HG02938 (cell line): ENCODE results near the gene SFSWAP.

Source experiments
- ATAC-seq: cut with Tn5 transposase; IDR thresholded peaks from one replicate; pipeline ENCODE4 v1.9.1; 2021; ENCODE audit warnings: mild to moderate bottlenecking, moderate library complexity; ENCODE audit not compliant: unreplicated experiment

Gene SFSWAP

GRCh38 chr12:131784909-131785762 is 74.2 kb downstream of the SFSWAP start:
- ATAC-seq = no peak

- ATAC-seq = no peak
Observed at GRCh38 chr12:131785763-131786330, 75.0 kb downstream of the SFSWAP start.

GRCh38 chr12:131786331-131786730 is 75.4 kb downstream of the SFSWAP start:
- ATAC-seq = no peak

GRCh38 chr12:131787143-131787660 is 76.3 kb downstream of the SFSWAP start:
- no peak for ATAC-seq

GRCh38 chr12:131788070-131788469 is 77.2 kb downstream of the SFSWAP start:
- ATAC-seq = no peak

- ATAC-seq = no peak
Observed at GRCh38 chr12:131789638-131790037, 78.7 kb downstream of the SFSWAP start.

- no peak for ATAC-seq
Observed at GRCh38 chr12:131793243-131794022, 82.5 kb downstream of the SFSWAP start.

- ATAC-seq = no peak
Observed at GRCh38 chr12:131794061-131794460, 83.2 kb downstream of the SFSWAP start.

GRCh38 chr12:131794573-131794972 is 83.7 kb downstream of the SFSWAP start:
- ATAC-seq = no peak

GRCh38 chr12:131795064-131795463 is 84.2 kb downstream of the SFSWAP start:
- no peak for ATAC-seq

GRCh38 chr12:131795690-131796410 is 85.0 kb downstream of the SFSWAP start:
- ATAC-seq = no peak

GRCh38 chr12:131796411-131796736 is 85.5 kb downstream of the SFSWAP start:
- no peak for ATAC-seq

GRCh38 chr12:131796754-131797587 is 86.1 kb downstream of the SFSWAP start:
- no peak for ATAC-seq

GRCh38 chr12:131797588-131797934 is 86.7 kb downstream of the SFSWAP start:
- ATAC-seq = no peak

- ATAC-seq = no peak
Observed at GRCh38 chr12:131799195-131799594, 88.3 kb downstream of the SFSWAP start.

- ATAC-seq = no peak
Observed at GRCh38 chr12:131799828-131800593, 89.1 kb downstream of the SFSWAP start.

GRCh38 chr12:131800594-131801135 is 89.8 kb downstream of the SFSWAP start:
- no peak for ATAC-seq

- no peak for ATAC-seq
Observed at GRCh38 chr12:131801254-131801866, 90.5 kb downstream of the SFSWAP start.
